Activated CD8-positive, alpha-beta memory T cell treated with anti-CD3 and anti-CD28 coated beads for 36 hours (primary cell): ENCODE data around the gene TEDC2. TPM values are rescaled to one million over a fixed set of nuclear protein-coding genes. Genes with fewer than 3 reads are reported as not detected.

ENCODE experiments used
- CTCF ChIA-PET: fragments of 350-600 bp; sonication (Branson Sonifier 250); formaldehyde crosslinking; loops from one replicate; lab custom pipeline; 2021; ENCODE audit warnings: antibody characterized with exemption; lab: Charles Lee
- POLR2A ChIA-PET: fragments of 350-600 bp; sonication (Branson Sonifier 250); formaldehyde crosslinking; loops from one replicate; lab custom pipeline; 2021; ENCODE audit warnings: antibody characterized with exemption; lab: Charles Lee
- total RNA-seq, 2 experiments: library from RNA; stranded (reverse); gene quantifications; one replicate each; pipeline ENCODE4 v1.2.3, GENCODE V29; 2021

Gene TEDC2
- total RNA-seq, 2 experiments from 2014 or later: 33.3 to 38.5 TPM

DNA sequence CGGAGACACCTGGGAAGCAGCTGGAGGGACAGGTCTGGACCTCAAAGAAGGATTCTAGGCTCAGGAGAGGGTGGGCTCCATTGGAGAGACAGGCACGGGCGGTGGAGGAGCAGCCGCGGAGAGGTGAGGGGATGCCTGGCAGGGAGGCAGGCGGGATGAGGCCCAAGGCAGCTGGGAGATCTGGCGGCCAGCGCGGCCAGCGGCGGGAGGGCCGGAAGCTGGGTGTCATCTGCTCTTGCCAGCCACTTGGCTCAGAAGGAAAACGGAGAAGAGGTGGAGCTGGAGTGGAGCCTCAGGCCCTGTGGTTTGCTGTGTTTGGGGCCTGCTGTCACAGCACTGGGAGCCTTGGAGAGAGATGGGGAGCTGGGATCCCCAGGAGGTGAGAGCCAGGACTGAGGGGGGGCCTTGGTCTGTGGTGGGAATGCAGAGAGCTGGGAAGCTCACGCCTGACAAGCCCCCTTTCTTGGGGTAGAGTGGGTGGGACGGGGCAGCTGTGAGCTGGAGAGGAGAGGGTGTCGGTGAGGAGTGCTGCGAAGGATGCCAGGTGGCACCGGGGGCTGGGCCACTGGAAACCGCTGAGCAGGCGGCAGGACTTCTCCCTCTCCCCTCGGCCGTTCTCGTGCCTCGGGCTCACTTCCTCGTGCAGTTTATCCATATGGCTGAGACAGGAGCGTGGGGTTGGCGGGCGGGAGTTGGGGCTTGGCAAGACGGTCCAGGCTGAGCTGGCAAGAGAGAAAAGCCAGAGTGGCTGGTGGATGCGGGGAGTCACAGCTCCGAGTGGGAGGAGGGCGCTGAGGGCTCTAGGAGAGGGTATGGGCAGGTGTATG, 23.0 kb downstream of the TEDC2 start:
- ChIA-PET POLR2A (no interaction called here), CTCF (interaction anchor here (1.0 to 5.7 kb wide), 2 partner anchors 18 to 23 kb away, joined by 4 to 22 read pairs; partner anchors contain the start of gene TEDC2)

DNA sequence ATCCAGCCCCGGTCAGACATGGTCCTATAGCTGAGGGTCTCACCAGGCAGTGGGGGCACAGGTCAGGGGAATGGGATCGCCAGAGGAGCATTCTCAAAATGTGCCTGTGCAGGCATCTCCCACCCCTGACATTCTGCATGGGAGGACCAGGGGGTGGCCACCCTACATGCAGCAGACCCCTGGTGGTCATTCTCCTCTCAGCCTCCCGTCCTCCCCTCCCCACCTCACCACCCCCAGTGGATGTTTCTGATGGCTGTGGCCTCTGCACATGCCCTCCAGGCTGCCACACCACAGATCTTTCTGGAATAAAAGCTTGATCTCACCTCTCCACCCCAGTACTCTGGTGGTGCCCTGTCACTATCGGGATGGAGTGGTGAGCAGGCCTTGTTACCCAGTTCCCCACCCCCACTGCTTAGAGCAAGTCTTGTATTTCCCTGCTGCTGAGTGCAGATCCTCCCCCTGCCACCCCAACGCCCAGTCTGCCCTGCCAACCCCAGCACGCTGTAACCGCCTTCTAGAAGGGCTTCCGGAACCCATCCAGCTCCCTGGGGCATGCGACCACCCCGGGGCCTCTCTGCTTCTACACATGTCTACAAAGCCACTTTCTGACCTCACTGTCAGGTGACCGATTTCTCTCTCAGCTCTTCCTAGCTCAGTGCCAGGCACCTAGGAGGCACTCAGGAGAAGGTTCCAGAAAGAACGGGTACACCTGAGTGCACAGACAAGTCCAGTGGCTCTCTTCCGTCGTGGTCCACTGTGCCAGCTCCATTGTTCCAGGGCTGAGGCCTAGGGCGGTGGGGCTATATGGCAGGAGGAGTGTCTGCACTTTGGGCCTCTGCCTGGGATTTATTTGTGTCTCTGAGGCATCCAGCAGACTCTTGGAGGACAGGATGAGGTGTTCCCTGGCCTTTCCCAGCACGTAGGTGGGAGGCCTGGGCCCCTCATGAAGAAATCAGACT, 24.3 kb downstream of the TEDC2 start:
- CTCF ChIA-PET: interaction anchor here (0.7 to 5.7 kb wide), 2 partner anchors 16 to 411 kb away, joined by 3 to 22 read pairs; no protein-coding TSS in a partner anchor
- POLR2A ChIA-PET: interaction anchor here (0.6 kb wide), 1 partner anchor 146 kb away, joined by 3 read pairs; no protein-coding TSS in a partner anchor

DNA sequence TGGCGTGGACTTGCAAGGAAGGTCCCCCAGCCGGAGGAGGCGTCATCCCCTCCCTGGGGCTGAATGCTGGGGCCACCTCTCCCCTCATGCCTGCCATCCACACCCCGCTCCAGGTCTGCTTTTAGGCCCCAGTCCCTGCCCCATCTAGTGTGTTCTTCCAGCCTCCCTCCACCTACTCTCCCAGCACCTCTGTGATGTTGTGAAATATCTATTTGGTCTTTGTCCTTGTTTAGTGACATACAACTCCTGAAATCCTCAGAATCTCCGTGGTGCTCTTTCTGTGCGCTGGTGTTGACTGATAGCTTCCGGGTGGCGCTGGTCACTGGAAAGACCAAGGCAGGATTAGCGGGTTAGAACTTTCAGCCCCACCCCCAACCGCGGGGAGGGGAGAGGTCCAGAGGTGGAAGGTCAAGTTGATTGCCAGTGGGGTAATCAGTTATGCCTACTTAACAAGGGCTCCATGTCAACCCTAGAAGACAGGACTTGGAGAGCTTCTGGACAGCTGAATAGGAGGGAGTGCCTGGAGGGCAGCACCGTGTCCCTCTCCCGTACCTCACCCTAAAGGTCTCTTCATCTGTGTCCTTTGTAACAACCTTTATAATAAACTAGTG, 25.1 kb downstream of the TEDC2 start:
- CTCF ChIA-PET: interaction anchor here (5.7 kb wide), 1 partner anchor 16 kb away, joined by 22 read pairs; no protein-coding TSS in a partner anchor
- POLR2A ChIA-PET: no interaction called here

DNA sequence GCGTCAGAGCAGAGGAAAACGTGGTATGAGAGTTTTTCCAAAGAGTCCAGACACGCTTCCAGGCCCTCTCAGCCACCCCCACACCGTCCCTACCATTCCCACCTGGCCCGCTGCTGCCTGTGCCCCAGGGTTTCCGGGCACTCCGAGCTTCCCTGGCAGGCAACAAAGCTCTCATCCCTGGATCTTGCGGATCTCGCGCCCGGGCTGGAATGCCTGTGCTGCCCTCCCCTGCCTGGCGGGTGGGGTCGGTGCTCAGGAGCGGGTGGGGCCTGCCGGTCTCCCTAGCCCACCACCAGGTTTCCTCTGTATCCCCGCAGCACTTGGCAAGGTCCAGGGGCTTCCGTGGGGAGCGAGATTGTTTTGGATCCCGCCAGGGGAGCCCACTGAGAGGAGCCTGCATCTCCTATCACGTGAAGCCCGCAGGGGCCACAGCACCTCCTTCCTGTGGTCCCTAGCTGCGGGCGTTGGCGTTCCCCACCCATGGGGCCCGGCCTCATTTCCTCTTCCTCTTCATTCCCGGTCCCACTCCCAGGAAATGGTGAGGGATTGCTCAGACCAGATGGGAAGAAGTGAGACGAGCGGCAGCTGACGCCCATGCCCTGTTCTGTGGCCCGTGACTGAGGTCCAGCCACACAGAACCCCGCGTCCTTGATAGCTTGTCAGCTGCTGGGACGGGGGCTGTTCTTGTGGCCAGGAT, 26.1 kb downstream of the TEDC2 start:
- POLR2A ChIA-PET: no interaction called here
- CTCF ChIA-PET: interaction anchor here (5.7 kb wide), 1 partner anchor 15 kb away, joined by 22 read pairs; no protein-coding TSS in a partner anchor

DNA sequence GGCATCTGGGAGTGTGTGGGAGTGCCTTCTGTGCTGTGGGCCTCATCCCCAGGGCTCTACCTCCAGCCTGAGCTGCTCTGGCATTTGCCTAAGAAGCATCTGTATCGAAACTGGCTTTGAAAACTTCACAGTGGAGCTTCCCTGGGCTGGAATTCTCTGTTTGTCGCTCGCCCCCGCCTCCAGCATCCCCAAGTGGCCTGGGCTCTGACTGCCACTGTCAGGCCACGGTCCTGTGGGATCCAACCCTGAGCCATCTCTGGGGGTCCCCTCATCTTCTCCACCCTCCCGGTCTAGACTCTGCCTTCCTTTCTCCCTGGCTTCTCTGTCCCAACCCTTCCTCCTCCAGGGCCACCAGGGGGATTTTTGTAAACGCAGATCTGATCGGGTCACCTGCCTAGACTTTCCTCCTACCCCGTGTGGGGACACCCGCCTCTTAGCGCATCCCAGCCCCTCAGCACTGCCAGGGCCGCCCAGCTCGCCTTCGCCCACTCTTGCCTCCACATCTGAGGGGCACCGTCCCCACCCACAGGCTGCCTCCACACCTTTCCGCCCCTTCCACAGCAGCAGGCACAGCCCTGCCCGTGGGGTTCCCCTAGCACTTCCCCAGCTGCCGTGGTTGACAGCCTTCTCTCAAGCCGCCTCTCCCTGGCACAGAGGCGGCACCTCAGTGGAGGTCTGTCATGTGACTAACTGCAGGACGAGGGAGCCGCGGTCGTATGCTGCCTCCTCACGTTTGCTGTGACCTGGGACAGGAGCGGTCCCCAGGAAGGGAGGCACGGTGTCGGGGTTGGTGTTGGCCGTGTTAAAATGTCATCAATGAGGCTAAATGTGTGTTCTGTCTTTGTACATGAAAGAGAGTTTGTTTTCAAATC, 27.0 kb downstream of the TEDC2 start:
- POLR2A ChIA-PET: no interaction called here
- CTCF ChIA-PET: interaction anchor here (0.9 to 5.7 kb wide), 2 partner anchors 10 to 14 kb away, joined by 3 to 22 read pairs; no protein-coding TSS in a partner anchor

DNA sequence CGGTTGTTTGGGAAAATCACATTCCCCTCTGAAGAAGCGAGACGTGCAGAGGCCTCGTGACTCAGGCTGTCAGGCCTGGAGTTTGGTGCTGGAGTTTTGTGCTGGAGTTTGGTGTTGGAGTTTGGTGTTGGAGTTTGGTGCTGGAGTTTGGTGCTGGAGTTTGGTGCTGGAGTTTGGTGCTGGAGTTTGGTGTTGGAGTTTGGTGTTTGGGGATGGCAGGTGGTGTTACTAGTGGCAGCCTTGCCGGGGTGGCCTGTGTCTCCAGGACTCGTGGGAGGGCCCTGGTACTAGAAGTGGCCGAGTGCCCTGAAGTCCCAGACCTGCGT, 27.6 kb downstream of the TEDC2 start:
- ChIA-PET CTCF (interaction anchor here (0.9 to 5.7 kb wide), 3 partner anchors 9 to 65 kb away, joined by 3 to 22 read pairs (median 3); no protein-coding TSS in a partner anchor), POLR2A (no interaction called here)

DNA sequence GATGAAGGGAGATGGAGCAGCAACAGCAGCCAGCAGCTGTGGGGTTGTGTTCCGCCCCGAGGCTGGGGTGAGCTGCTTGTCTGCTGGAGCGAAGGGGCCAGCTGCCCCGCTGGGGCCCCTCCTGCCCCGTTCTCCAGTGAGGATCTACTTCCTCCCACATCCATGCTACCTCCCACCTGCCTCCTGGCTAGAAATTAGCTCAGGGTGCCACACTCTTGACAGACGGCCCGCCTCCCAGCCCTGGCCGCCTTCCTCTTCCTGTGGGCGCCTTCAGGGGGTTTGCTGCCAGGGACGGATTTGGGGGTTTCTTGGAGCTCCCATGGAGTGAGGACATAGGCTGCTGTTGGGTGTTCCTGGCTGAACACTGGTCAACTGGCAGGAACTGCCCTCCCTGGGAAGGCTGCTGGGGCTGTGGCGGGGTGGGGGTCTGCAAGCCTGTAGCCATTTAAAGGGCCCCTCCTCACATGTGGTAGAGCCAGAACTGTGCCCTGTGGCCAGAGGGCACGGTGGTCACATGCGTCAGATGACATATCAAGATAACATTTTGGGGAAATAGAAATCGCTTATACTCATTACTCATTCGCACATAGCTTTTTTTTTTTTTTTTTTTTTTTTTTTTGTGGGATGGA, 28.1 kb downstream of the TEDC2 start:
- ChIA-PET CTCF (interaction anchor here (0.7 to 1.2 kb wide), 5 partner anchors 11 to 438 kb away, joined by 3 to 7 read pairs (median 4); partner anchors contain the start of gene TBC1D24), POLR2A (interaction anchor here (0.6 kb wide), 2 partner anchors 219 to 238 kb away, joined by 4 to 6 read pairs; no protein-coding TSS in a partner anchor)

DNA sequence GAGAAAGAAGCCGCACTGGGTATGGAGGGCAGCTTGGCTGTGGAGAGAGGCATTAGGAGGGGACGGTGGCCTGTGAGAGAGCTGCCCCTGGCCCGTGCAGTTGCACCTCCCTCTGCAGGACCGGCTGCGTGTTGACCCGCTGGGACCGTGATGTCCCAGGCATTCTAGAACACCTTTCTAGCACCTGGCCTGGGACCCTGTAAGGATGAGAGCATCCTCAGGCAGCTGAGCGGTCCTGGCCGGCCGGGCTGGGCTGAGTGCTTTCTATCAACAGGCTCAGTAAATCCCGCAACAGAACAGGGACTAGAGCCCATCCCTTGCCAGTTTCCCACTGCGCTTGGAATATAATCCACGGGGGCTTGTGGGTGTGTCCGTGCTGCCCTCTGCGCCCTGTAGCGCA, 29.7 kb downstream of the TEDC2 start:
- ChIA-PET POLR2A (no interaction called here), CTCF (interaction anchor here (1.1 kb wide), 1 partner anchor 11 kb away, joined by 3 read pairs; no protein-coding TSS in a partner anchor)

DNA sequence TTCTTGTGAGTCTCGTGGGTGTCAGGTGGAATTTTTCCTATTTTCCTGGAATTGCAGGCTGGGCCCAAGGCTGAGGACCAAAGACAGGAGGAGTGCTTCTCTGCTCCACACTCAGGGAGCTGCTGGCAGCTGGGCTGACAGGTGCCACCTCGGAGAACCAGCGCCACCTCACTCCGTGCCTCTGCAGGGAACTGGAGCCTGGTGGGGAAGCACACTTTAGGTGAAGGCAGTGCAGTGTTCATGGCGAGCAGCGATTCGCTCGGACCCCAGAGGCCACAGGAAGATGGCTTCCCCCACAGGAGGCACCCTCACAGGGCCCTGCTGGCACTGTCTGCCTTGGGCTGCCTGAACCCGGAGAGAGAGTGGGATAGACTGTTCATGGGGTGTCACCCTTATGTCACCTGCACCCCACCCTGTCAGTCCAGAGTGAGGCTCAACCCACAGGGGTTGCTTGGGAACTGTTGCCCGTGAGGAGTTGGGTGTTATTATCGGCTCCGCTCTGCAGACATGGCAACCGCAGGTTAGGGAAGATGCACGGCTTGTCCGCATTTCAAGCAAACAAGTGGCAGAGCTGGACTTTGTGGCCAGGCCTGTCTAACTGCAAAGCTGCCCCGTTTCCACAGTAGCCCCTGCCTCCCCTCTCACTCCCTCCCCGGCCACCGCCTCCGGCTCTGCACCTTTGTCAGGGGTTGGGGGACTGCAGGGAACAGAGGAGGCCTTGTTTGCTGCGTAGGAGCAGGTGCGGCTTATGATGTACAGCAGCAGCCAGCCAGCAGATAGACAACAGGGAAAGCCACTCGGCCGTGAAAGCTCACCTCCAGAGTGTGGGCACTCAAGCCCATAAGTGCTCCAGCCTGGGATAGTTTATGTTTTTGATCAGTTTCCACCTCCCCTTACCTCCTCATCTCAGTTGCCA, 30.5 kb downstream of the TEDC2 start:
- CTCF ChIA-PET: interaction anchor here (1.1 kb wide), 1 partner anchor 11 kb away, joined by 3 read pairs; no protein-coding TSS in a partner anchor
- POLR2A ChIA-PET: no interaction called here

DNA sequence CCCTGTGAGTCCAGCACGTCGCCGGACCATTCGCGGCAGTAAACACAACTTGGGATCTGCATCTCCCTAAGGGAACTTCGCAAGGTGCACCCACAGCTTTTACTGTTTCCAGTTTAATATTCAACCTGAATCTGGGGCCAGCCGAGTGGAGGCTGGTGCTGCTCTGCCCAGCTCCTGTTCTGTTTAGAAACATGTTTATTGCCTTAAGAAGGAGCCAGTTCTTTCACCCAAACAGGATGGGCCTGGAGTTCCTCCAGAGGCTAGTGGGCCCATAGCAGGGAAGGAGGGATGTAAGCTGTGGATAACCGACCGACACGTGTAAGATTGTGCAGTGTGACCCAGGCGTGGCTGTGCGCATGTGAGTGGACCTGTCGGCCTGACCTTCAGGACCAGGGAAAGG, 32.4 kb downstream of the TEDC2 start:
- POLR2A ChIA-PET: no interaction called here
- CTCF ChIA-PET: no interaction called here

DNA sequence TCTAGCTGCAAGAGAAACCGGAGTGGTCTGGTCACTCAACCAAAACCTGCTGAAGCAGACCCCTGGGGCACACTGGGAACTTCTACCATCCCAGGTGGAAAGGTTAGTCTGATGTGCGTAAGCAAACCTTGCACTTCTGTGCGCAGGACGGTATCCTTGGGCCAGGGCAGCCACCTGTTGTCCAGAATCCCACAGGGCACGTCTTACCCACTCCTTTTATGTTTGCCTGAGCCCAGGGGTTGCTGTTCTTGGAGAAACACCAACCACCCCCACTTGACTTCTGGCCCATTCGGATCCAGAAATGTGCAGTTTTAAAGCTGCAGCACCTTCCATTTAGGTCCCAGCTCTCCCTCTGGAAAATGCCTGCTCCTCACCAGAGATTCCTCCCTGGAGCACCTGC, 33.7 kb downstream of the TEDC2 start:
- ChIA-PET CTCF (no interaction called here), POLR2A (no interaction called here)

DNA sequence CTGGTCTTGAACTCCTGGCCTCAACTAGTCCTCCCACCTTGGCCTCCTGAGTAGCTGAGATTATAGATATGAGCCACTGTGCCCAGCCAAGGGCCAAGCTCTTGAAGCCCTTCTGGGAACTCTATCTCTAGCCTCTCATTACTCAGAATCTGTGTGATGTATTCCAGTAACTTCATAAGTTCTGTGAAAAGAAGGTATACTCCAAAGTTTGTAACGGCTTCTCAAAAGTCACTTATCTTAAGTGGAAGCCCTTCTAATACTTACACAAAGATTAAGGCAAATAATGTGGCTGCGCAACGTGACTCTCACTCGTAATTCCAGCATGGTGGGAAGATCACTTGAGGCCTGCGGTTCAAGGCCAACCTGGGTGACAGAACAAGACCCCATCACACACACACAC, 34.7 kb downstream of the TEDC2 start:
- ChIA-PET CTCF (interaction anchor here (0.6 kb wide), 1 partner anchor 157 kb away, joined by 3 read pairs; no protein-coding TSS in a partner anchor), POLR2A (no interaction called here)

DNA sequence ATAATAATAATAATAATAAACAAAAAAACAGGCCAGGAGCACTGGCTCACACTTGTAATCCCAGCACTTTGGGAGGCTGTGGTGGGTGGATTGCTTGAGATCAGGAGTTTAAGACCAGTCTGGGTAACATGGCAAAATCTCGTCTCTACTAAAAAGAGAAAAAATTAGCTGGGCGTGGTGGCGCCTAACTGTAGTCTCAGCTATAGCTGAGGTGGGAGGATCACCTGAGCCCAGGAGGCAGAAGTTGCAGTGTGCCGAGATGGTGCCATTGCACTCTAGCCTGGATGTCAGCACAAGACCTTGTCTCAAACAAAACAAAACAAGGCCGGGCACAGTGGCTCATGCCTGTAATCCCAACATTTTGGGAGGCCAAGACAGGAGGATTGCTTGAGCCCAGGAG, 35.1 kb downstream of the TEDC2 start:
- ChIA-PET CTCF (no interaction called here), POLR2A (no interaction called here)

DNA sequence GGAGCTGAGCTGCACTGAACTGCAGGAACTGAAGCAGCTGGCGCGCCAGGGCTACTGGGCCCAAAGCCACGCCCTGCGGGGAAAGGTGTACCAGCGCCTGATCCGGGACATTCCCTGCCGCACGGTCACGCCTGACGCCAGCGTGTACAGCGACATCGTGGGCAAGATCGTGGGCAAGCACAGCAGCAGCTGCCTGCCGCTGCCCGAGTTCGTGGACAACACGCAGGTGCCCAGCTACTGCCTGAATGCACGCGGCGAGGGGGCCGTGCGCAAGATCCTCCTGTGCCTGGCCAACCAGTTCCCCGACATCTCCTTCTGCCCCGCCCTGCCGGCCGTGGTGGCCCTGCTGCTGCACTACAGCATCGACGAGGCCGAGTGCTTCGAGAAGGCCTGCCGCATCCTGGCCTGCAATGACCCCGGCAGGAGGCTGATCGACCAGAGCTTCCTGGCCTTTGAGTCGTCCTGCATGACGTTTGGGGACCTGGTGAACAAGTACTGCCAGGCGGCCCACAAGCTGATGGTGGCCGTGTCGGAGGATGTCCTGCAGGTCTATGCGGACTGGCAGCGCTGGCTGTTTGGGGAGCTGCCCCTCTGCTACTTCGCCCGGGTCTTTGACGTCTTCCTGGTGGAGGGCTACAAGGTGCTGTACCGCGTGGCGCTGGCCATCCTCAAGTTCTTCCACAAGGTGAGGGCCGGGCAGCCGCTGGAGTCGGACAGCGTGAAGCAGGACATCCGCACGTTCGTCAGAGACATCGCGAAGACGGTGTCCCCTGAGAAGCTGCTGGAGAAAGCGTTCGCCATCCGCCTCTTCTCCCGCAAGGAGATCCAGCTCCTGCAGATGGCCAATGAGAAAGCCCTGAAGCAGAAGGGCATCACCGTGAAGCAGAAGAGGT, 36.6 kb downstream of the TEDC2 start:
- CTCF ChIA-PET: interaction anchor here (0.6 to 0.7 kb wide), 2 partner anchors 9 to 474 kb away, joined by 3 read pairs; no protein-coding TSS in a partner anchor
- POLR2A ChIA-PET: no interaction called here

DNA sequence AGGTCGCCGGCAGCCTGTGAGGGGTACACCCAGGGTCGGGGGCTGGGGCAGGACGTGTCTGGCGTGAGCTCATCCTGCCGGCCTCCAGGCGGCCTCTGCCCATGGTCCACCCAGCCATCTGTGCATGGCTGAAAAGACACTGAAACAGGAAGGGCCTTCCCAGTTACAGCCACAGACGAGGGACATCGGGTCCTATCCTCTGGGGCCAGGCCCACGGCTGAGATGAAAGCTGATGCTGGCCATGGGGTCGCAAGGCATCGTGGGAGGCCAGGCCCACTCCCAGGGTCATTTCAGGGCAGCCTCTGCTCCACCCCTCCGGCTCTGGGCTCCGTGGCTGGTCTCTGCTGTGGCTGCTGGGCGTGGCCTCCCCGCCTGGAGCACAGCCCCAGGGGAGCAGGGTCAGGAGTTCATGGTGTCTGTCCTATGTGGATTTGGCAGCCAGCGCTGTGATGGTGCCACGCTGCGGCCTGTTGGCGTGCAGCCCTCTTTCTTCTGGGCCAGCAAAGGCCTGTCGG, 37.3 kb downstream of the TEDC2 start:
- ChIA-PET POLR2A (no interaction called here), CTCF (interaction anchor here (0.6 to 0.7 kb wide), 2 partner anchors 10 to 475 kb away, joined by 3 read pairs; no protein-coding TSS in a partner anchor)
